HepG2 (cell line): ENCODE results near the gene SPG7. TPM values are rescaled to one million over a fixed set of nuclear protein-coding genes. Genes with fewer than 3 reads are reported as not detected.
A peak's percentile ranks its signal among the peaks of the same experiment; 100 is the strongest.

Experiments used
- ATF3 ChIP-seq: sonication (generic); formaldehyde crosslinking; IDR thresholded peaks from 2 replicates; pipeline ENCODE4 v1.4.0; 2020; ENCODE audit warnings: missing genetic modification reagents
- DPF2 ChIP-seq: sonication (generic); formaldehyde crosslinking; IDR thresholded peaks from 2 replicates; pipeline ENCODE4 v1.4.0; 2020; ENCODE audit warnings: mild to moderate bottlenecking, low read depth, missing genetic modification reagents, borderline replicate concordance
- FOXA1 ChIP-seq, 2 experiments: fragments of 450-650 bp in 1 of 2; sonication (generic) in 1 of 2; formaldehyde crosslinking in 1 of 2; IDR thresholded peaks; 2 replicates each; pipeline versions ENCODE4 v1.4.0 to v1.6.1; 2016 to 2020; ENCODE audit warnings: missing genetic modification reagents in 1 of 2
- KLF13 ChIP-seq: sonication (generic); formaldehyde crosslinking; IDR thresholded peaks from 2 replicates; pipeline ENCODE4 v1.4.0; 2020; ENCODE audit warnings: mild to moderate bottlenecking, missing genetic modification reagents
- MAF1 ChIP-seq: sonication (generic); formaldehyde crosslinking; IDR thresholded peaks from 2 replicates; pipeline ENCODE4 v1.5.0; 2020; ENCODE audit warnings: missing genetic modification reagents, borderline replicate concordance
- NCOR1 ChIP-seq: fragments of 200-600 bp; sonication (generic); IDR thresholded peaks from 2 replicates; pipeline ENCODE4 v1.7.0; 2017; ENCODE audit warnings: antibody characterized with exemption, low read length, borderline replicate concordance
- NFE2L1 ChIP-seq: sonication (generic); formaldehyde crosslinking; IDR thresholded peaks from 2 replicates; pipeline ENCODE4 v1.4.0; 2020; ENCODE audit warnings: missing genetic modification reagents, mild to moderate bottlenecking, borderline replicate concordance
- NKX3-1 ChIP-seq: sonication (generic); formaldehyde crosslinking; IDR thresholded peaks from 2 replicates; pipeline ENCODE4 v1.5.0; 2020; ENCODE audit warnings: missing genetic modification reagents
- SIN3B ChIP-seq: fragments of 150-350 bp; IDR thresholded peaks from 2 replicates; pipeline ENCODE4 v1.6.1; 2014; ENCODE audit warnings: low read length
- THAP11 ChIP-seq: IDR thresholded peaks from 2 replicates; pipeline ENCODE4 v1.6.1; 2016; ENCODE audit warnings: missing biosample characterization, missing genetic modification reagents
- ZBTB14 ChIP-seq: sonication (generic); formaldehyde crosslinking; IDR thresholded peaks from 2 replicates; pipeline ENCODE4 v1.4.0; 2020; ENCODE audit warnings: missing genetic modification reagents
- ZNF10 ChIP-seq: sonication (generic); formaldehyde crosslinking; IDR thresholded peaks from 2 replicates; pipeline ENCODE4 v1.4.0; 2020; ENCODE audit warnings: mild to moderate bottlenecking, low read depth, missing genetic modification reagents, borderline replicate concordance
- ZNF18 ChIP-seq: sonication (generic); formaldehyde crosslinking; IDR thresholded peaks from 2 replicates; pipeline ENCODE4 v1.8.0; 2022; ENCODE audit warnings: mild to moderate bottlenecking, missing genetic modification reagents; ENCODE audit not compliant: insufficient replicate concordance
- ZNF256 ChIP-seq: sonication (generic); formaldehyde crosslinking; conservative IDR thresholded peaks from 2 replicates; pipeline ENCODE4 v1.4.0; 2020; ENCODE audit warnings: missing genetic modification reagents
- ZNF672 ChIP-seq: sonication (generic); formaldehyde crosslinking; IDR thresholded peaks from 2 replicates; pipeline ENCODE4 v1.8.1; 2022; ENCODE audit warnings: missing genetic modification reagents
- polyA plus RNA-seq, 8 experiments: library from polyadenylated mRNA; depleted of rRNA in 3 of 8; stranded (reverse) in 7 of 8; unstranded in 1 of 8; fragments of >200 nt; fragmentation: Illumina TruSeq in 4 of 8; extraction: Trizol in 4 of 8; gene quantifications; 2 replicates each; pipeline versions ENCODE4 v1.2.1 to v1.2.3, GENCODE V29; 2011 to 2016; ENCODE audit warnings: low read depth in 4 of 8, missing spikeins in 1 of 8, mixed read lengths in 1 of 8; ENCODE audit not compliant: insufficient read depth in 1 of 8
- total RNA-seq, 5 experiments: library from RNA; depleted of rRNA; stranded (reverse); fragments of >200 nt; fragmentation: Illumina TruSeq; extraction: Trizol; gene quantifications; 2 replicates each; pipeline ENCODE4 v1.2.3, GENCODE V29; 2016; ENCODE audit warnings: low read depth in 1 of 5
- TF ChIP-seq, protein P1 (sequence below): sonication (generic); formaldehyde crosslinking; IDR thresholded peaks from 2 replicates; pipeline ENCODE4 v1.8.1; 2023; ENCODE audit warnings: mild to moderate bottlenecking, missing genetic modification reagents
- TF ChIP-seq, protein P2 (sequence below): sonication (generic); formaldehyde crosslinking; IDR thresholded peaks from 2 replicates; pipeline ENCODE4 v1.4.0; 2020; ENCODE audit warnings: mild to moderate bottlenecking, missing genetic modification reagents
- TF ChIP-seq, protein P3 (sequence below): IDR thresholded peaks from 2 replicates; pipeline ENCODE4 v1.6.1; 2016; ENCODE audit warnings: mild to moderate bottlenecking
- TF ChIP-seq, protein P4 (sequence below): sonication (generic); formaldehyde crosslinking; IDR thresholded peaks from 2 replicates; pipeline ENCODE4 v1.4.0; 2020; ENCODE audit warnings: missing genetic modification reagents

SPG7 gene
- total and polyA plus RNA-seq, 2 of the 13 experiments (the other 11 are each of a cell fraction or from before 2014, with no cell fraction given): 66.0 to 136 TPM

- TF ChIP-seq ATF3 (CRISPR knock-in tag): no peak; the same call in 1 of the 2 replicates
- TF ChIP-seq KLF13 (CRISPR knock-in tag): no peak
- no peak for TF ChIP-seq DPF2 (CRISPR knock-in tag)
- TF ChIP-seq, protein P1, sequence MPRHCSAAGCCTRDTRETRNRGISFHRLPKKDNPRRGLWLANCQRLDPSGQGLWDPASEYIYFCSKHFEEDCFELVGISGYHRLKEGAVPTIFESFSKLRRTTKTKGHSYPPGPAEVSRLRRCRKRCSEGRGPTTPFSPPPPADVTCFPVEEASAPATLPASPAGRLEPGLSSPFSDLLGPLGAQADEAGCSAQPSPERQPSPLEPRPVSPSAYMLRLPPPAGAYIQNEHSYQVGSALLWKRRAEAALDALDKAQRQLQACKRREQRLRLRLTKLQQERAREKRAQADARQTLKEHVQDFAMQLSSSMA (CRISPR knock-in tag): no peak
- TF ChIP-seq, protein P2, sequence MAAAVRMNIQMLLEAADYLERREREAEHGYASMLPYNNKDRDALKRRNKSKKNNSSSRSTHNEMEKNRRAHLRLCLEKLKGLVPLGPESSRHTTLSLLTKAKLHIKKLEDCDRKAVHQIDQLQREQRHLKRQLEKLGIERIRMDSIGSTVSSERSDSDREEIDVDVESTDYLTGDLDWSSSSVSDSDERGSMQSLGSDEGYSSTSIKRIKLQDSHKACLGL (CRISPR knock-in tag): no peak; the same call in 1 of the 2 replicates
- no peak for TF ChIP-seq ZNF10 (CRISPR knock-in tag)
- TF ChIP-seq, protein P3, sequence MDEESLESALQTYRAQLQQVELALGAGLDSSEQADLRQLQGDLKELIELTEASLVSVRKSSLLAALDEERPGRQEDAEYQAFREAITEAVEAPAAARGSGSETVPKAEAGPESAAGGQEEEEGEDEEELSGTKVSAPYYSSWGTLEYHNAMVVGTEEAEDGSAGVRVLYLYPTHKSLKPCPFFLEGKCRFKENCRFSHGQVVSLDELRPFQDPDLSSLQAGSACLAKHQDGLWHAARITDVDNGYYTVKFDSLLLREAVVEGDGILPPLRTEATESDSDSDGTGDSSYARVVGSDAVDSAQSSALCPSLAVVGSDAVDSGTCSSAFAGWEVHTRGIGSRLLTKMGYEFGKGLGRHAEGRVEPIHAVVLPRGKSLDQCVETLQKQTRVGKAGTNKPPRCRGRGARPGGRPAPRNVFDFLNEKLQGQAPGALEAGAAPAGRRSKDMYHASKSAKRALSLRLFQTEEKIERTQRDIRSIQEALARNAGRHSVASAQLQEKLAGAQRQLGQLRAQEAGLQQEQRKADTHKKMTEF: peak; percentile 75; the same call in 1 of the 2 replicates
- no peak for TF ChIP-seq ZNF18
- TF ChIP-seq NCOR1: no peak
- 0 out of 2 replicates have a peak, but pooled peaks have one; percentile 27 for TF ChIP-seq ZBTB14 (CRISPR knock-in tag)
- TF ChIP-seq ZNF256 (CRISPR knock-in tag): no peak; the same call in 1 of the 2 replicates
- TF ChIP-seq, protein P4, sequence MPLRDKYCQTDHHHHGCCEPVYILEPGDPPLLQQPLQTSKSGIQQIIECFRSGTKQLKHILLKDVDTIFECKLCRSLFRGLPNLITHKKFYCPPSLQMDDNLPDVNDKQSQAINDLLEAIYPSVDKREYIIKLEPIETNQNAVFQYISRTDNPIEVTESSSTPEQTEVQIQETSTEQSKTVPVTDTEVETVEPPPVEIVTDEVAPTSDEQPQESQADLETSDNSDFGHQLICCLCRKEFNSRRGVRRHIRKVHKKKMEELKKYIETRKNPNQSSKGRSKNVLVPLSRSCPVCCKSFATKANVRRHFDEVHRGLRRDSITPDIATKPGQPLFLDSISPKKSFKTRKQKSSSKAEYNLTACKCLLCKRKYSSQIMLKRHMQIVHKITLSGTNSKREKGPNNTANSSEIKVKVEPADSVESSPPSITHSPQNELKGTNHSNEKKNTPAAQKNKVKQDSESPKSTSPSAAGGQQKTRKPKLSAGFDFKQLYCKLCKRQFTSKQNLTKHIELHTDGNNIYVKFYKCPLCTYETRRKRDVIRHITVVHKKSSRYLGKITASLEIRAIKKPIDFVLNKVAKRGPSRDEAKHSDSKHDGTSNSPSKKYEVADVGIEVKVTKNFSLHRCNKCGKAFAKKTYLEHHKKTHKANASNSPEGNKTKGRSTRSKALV: 0 out of 2 replicates have a peak, but pooled peaks have one; percentile 40
- no peak; the same call in 1 of the 2 replicates for TF ChIP-seq ZNF672 (CRISPR knock-in tag)
- 0 out of 2 replicates have a peak, but pooled peaks have one; percentile 71 for TF ChIP-seq NKX3-1 (CRISPR knock-in tag)
- no peak for TF ChIP-seq SIN3B
- TF ChIP-seq NFE2L1 (CRISPR knock-in tag): peak; percentile 85; the same call in 1 of the 2 replicates
- no peak for TF ChIP-seq THAP11 (CRISPR knock-in tag)
- no peak for TF ChIP-seq FOXA1 (IDR thresholded peaks at IDR 0.05)
- 0 out of 2 replicates have a peak, but pooled peaks have one; percentile 6 for TF ChIP-seq FOXA1 (CRISPR knock-in tag; IDR thresholded peaks at IDR 0.05)
- TF ChIP-seq MAF1 (CRISPR knock-in tag): peak; percentile 70; the same call in 1 of the 2 replicates
Observed at GRCh38 chr16:89565506-89566372, 57.5 kb downstream of the SPG7 start (continued).
